ENCODE data around the gene IFI27. TPM values are rescaled to one million over a fixed set of nuclear protein-coding genes. Genes with fewer than 3 reads are reported as not detected.

The IFI27 gene
- total RNA-seq, 1 experiment from 2014 or later = 2.6 TPM

DNA sequence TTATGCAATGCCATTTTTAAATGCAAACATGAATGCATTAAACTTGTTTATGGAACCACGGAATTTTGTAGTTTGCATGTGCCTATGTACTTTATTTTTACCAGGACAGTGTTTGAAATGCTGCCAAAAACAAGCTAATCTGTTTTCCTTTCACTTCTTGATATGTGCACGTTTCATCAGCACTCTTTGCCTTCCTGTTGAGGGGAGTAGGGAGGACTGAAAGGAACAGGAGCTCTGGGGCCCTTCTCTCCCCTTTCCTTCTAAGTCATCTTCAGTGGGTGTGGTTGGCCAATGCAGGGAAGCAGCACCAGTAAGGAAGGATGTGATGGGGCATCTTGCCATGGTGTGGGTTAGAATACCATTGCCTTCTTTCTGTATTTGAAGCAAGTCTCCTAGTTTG is 51.4 kb downstream of the IFI27 start:
- no peaks in the 10 kb centered on the region for H3K9me3 Mint-ChIP-seq (ENCODE audit: unreplicated experiment)
- intact Hi-C loops (cut with micrococcal nuclease; ENCODE audit: unreplicated experiment) = no loop called here
- ChIA-PET POLR2A (no interaction called here), CTCF (no interaction called here)
- DNase-seq = no peak
- H3K27me3 Mint-ChIP-seq (ENCODE audit: insufficient read depth, unreplicated experiment) = peaks cover 8% of the 10 kb centered on the region
- BruUV-seq (replicated peaks) = no TSS peak
- no peaks in the 10 kb centered on the region for H3K36me3 ChIP-seq (ENCODE audit: control insufficient read depth, insufficient read depth, low read length)
- no peaks in the 10 kb centered on the region for H3K9me3 ChIP-seq
- no peak overlapping the region for H3K27ac Mint-ChIP-seq (ENCODE audit: unreplicated experiment)
- no peaks in the 10 kb centered on the region for H3K27me3 ChIP-seq (replicated peaks; ENCODE audit: control insufficient read depth, insufficient read depth, low read length)
- H3K4me3 Mint-ChIP-seq (ENCODE audit: unreplicated experiment) = no peak overlapping the region
- no peak for TF ChIP-seq CTCF (IDR thresholded peaks at IDR 0.05; ENCODE audit: insufficient read depth in 1 of 2, low read depth in 1 of 2, low read length in 1 of 2, severe bottlenecking in 1 of 2, unreplicated experiment in 1 of 2)
- H3K4me1 ChIP-seq = no peaks in the 10 kb centered on the region
- H3K36me3 Mint-ChIP-seq (ENCODE audit: insufficient read depth, unreplicated experiment) = no peaks in the 10 kb centered on the region
- no peak overlapping the region for H3K4me3 ChIP-seq (ENCODE audit: low read depth, low read length)
- H3K4me1 Mint-ChIP-seq (ENCODE audit: low read depth, unreplicated experiment) = no peaks in the 10 kb centered on the region

DNA sequence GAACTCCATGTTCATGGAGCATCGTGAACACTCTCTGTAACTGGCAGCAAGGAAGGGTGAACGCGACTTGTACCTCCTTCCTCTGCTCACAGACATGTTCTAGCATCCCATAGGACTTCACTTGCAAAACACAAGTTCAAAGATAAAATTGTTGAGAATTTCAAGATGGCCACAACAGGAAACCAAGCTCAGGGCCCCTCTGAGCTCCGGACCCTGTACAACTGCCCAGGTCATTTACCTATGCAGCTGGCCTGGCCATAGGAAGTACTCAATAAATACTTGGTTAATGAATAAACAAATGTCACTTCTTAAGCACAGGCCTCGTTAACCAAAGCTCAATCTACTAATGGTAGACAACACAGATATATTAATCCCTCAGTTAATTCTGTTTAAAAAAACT is 51.9 kb downstream of the IFI27 start:
- Histone ChIP-seq H3K36me3 (ENCODE audit: control insufficient read depth, insufficient read depth, low read length) (no peaks in the 10 kb centered on the region), H3K4me1 (no peaks in the 10 kb centered on the region), H3K27me3 (replicated peaks; ENCODE audit: control insufficient read depth, insufficient read depth, low read length) (no peaks in the 10 kb centered on the region), H3K9me3 (no peaks in the 10 kb centered on the region), H3K4me3 (ENCODE audit: low read depth, low read length) (no peak overlapping the region)
- no peak for TF ChIP-seq CTCF (IDR thresholded peaks at IDR 0.05; ENCODE audit: insufficient read depth in 1 of 2, low read depth in 1 of 2, low read length in 1 of 2, severe bottlenecking in 1 of 2, unreplicated experiment in 1 of 2)
- no peaks in the 10 kb centered on the region for H3K4me1 Mint-ChIP-seq (ENCODE audit: low read depth, unreplicated experiment)
- H3K9me3 Mint-ChIP-seq (ENCODE audit: unreplicated experiment) = no peaks in the 10 kb centered on the region
- no TSS peak for BruUV-seq (replicated peaks)
- H3K27me3 Mint-ChIP-seq (ENCODE audit: insufficient read depth, unreplicated experiment) = peaks cover 9% of the 10 kb centered on the region
- intact Hi-C loops (cut with micrococcal nuclease; ENCODE audit: unreplicated experiment) = no loop called here
- DNase-seq = no peak
- H3K4me3 Mint-ChIP-seq (ENCODE audit: unreplicated experiment) = no peak overlapping the region
- H3K27ac Mint-ChIP-seq (ENCODE audit: unreplicated experiment) = no peak overlapping the region
- CTCF ChIA-PET = no interaction called here
- POLR2A ChIA-PET = no interaction called here
- H3K36me3 Mint-ChIP-seq (ENCODE audit: insufficient read depth, unreplicated experiment) = no peaks in the 10 kb centered on the region

DNA sequence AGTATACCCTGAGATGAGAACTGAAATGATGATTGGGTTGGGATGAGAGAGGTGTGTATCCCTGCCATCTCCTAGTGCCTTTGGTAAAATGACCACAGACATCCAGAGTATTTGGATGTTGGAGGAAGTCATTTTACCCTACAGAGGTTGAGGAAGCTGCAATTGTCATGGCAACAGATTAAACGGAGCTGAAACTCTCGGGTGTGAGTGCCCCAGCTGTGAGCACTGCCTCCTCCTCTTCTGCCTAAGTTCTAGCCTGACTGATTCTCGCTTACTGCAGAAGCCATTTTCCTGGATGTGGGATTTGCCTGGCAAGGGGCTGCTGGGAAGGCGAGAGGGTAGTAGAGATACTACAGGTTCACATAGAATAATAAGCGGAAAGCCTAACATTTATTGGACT is 53.3 kb downstream of the IFI27 start:
- no peak for TF ChIP-seq CTCF (IDR thresholded peaks at IDR 0.05; ENCODE audit: insufficient read depth in 1 of 2, low read depth in 1 of 2, low read length in 1 of 2, severe bottlenecking in 1 of 2, unreplicated experiment in 1 of 2)
- BruUV-seq (replicated peaks) = no TSS peak
- ChIA-PET CTCF (no interaction called here), POLR2A (no interaction called here)
- Histone ChIP-seq H3K27me3 (replicated peaks; ENCODE audit: control insufficient read depth, insufficient read depth, low read length) (no peaks in the 10 kb centered on the region), H3K4me3 (ENCODE audit: low read depth, low read length) (no peak overlapping the region), H3K9me3 (no peaks in the 10 kb centered on the region), H3K4me1 (no peaks in the 10 kb centered on the region), H3K36me3 (ENCODE audit: control insufficient read depth, insufficient read depth, low read length) (no peaks in the 10 kb centered on the region)
- H3K9me3 Mint-ChIP-seq (ENCODE audit: unreplicated experiment) = no peaks in the 10 kb centered on the region
- no peaks in the 10 kb centered on the region for H3K36me3 Mint-ChIP-seq (ENCODE audit: insufficient read depth, unreplicated experiment)
- H3K27ac Mint-ChIP-seq (ENCODE audit: unreplicated experiment) = no peak overlapping the region
- intact Hi-C loops (cut with micrococcal nuclease; ENCODE audit: unreplicated experiment) = no loop called here
- no peak for DNase-seq
- H3K4me3 Mint-ChIP-seq (ENCODE audit: unreplicated experiment) = no peak overlapping the region
- peaks cover 8% of the 10 kb centered on the region for H3K27me3 Mint-ChIP-seq (ENCODE audit: insufficient read depth, unreplicated experiment)
- H3K4me1 Mint-ChIP-seq (ENCODE audit: low read depth, unreplicated experiment) = no peaks in the 10 kb centered on the region

Measured in Caco-2 (cell line).